ENCODE measurements around the gene EMC8.

EMC8 gene

DNA sequence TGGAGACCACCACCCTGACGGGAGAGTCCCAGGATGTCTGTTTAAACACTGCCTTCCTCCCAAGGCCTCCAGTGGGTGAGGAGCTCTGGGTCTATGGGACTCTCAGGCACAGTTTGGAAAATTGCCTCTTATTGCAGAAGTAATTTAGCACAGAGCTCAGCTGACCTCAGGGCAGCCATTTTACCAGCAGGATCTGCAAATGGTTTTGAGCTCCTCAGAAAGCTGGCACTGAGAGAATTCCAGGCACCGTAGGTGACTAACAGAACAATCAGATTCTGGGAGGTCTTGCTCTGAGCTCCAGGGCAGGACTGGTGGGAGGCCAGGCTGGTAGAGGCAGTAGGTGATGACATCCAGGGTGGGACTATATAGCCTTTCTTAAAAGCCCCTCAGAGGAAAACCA is 31.1 kb downstream of the EMC8 start:
- Histone ChIP-seq H3K27ac (ENCODE audit: extremely low read depth, low read depth, low read length) (no peak overlapping the region), H3K36me3 (ENCODE audit: control insufficient read depth in 2 of 2, insufficient read depth in 1 of 2, low read length in 2 of 2) (no peaks in the 10 kb centered on the region), H3K4me1 (ENCODE audit: control insufficient read depth, insufficient read depth, low read length) (no peaks in the 10 kb centered on the region), H3K9me3 (ENCODE audit: control insufficient read depth, insufficient read depth, low read depth, low read length) (no peaks in the 10 kb centered on the region), H3K4me3 (ENCODE audit: low read depth, low read length) (no peak overlapping the region)
- TF ChIP-seq SP7 (tag by site-specific recombination; IDR thresholded peaks at IDR 0.05): no peak
- ChIA-PET CTCF (interaction anchor here (0.6 to 0.7 kb wide), 3 partner anchors 21 to 994 kb away, joined by 3 to 5 read pairs (median 3); no protein-coding TSS in a partner anchor), POLR2A (interaction anchor here (0.8 kb wide), 1 partner anchor 30 kb away, joined by 3 read pairs; no protein-coding TSS in a partner anchor)

DNA sequence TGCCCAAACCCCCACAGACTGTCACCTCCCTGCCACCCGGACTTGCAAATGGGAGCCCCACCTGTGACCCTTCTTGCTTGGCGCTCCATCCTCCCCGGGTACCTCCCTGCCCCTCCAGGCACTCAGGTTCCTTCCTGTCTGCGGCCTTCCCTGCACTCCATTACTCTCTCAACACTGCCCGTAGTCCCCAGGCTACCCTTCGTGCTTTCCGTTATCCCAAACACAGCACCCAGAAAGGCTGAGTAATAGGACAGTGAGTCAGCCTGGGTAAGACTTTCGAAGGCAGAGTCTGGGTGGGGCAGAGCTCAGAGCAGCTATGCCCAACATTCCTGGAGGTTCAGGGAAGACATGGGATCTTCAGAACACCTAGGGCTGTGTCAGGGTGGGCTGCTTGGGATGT is 31.8 kb downstream of the EMC8 start:
- CTCF ChIA-PET: interaction anchor here (0.7 kb wide), 2 partner anchors 488 to 994 kb away, joined by 3 read pairs; no protein-coding TSS in a partner anchor
- no peaks in the 10 kb centered on the region for H3K36me3 ChIP-seq (ENCODE audit: control insufficient read depth in 2 of 2, insufficient read depth in 1 of 2, low read length in 2 of 2)
- no peaks in the 10 kb centered on the region for H3K4me1 ChIP-seq (ENCODE audit: control insufficient read depth, insufficient read depth, low read length)
- no peaks in the 10 kb centered on the region for H3K9me3 ChIP-seq (ENCODE audit: control insufficient read depth, insufficient read depth, low read depth, low read length)
- peak; percentile 75 for TF ChIP-seq ZNF600 (tag by site-specific recombination; IDR thresholded peaks at IDR 0.05)
- TF ChIP-seq ZBTB17 (tag by site-specific recombination; IDR thresholded peaks at IDR 0.05): 0 out of 2 replicates have a peak, but pooled peaks have one; percentile 26
- TF ChIP-seq ZNF133 (tag by site-specific recombination; IDR thresholded peaks at IDR 0.05): no peak
- 0 out of 2 replicates have a peak, but pooled peaks have one; percentile 21 for TF ChIP-seq SP7 (tag by site-specific recombination; IDR thresholded peaks at IDR 0.05)
- H3K27ac ChIP-seq (ENCODE audit: extremely low read depth, low read depth, low read length): no peak overlapping the region
- POLR2A ChIA-PET: interaction anchor here (0.8 kb wide), 1 partner anchor 31 kb away, joined by 3 read pairs; no protein-coding TSS in a partner anchor
- no peak overlapping the region for H3K4me3 ChIP-seq (ENCODE audit: low read depth, low read length)

DNA sequence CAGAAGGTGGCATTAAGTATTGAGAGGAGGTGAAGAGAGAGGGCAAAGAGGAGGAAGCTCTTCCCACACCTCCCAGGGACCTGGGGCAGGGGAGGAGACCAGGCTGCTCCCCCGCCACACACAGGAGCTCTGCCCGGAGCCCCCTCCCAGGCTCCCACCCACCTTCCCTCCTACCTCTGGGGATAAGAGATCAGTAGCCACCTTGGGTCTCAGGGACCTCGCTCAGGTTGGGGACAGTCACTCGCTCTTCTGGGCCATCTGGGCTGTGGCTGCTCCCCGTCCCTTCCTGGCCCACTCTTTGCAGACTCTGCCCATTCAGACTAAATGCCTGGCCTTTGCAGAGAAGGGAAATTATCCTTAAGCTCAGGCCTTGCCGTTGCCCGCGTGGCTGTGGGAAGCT is 33.6 kb downstream of the EMC8 start:
- no peaks in the 10 kb centered on the region for H3K4me1 ChIP-seq (ENCODE audit: control insufficient read depth, insufficient read depth, low read length)
- CTCF ChIA-PET: interaction anchor here (0.6 kb wide), 1 partner anchor 34 kb away, joined by 4 read pairs; no protein-coding TSS in a partner anchor
- TF ChIP-seq HOXC10 (CRISPR knock-in tag; IDR thresholded peaks at IDR 0.05): no peak
- no peak for TF ChIP-seq IKZF3 (tag by site-specific recombination; IDR thresholded peaks at IDR 0.05)
- no peak for TF ChIP-seq ZNF140 (tag by site-specific recombination; IDR thresholded peaks at IDR 0.05)
- TF ChIP-seq, protein P1, sequence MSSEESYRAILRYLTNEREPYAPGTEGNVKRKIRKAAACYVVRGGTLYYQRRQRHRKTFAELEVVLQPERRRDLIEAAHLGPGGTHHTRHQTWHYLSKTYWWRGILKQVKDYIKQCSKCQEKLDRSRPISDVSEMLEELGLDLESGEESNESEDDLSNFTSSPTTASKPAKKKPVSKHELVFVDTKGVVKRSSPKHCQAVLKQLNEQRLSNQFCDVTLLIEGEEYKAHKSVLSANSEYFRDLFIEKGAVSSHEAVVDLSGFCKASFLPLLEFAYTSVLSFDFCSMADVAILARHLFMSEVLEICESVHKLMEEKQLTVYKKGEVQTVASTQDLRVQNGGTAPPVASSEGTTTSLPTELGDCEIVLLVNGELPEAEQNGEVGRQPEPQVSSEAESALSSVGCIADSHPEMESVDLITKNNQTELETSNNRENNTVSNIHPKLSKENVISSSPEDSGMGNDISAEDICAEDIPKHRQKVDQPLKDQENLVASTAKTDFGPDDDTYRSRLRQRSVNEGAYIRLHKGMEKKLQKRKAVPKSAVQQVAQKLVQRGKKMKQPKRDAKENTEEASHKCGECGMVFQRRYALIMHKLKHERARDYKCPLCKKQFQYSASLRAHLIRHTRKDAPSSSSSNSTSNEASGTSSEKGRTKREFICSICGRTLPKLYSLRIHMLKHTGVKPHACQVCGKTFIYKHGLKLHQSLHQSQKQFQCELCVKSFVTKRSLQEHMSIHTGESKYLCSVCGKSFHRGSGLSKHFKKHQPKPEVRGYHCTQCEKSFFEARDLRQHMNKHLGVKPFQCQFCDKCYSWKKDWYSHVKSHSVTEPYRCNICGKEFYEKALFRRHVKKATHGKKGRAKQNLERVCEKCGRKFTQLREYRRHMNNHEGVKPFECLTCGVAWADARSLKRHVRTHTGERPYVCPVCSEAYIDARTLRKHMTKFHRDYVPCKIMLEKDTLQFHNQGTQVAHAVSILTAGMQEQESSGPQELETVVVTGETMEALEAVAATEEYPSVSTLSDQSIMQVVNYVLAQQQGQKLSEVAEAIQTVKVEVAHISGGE (tag by site-specific recombination; conservative IDR thresholded peaks at IDR 0.05; ENCODE audit: low read depth): no peak
- TF ChIP-seq EGR2 (tag by site-specific recombination; IDR thresholded peaks at IDR 0.05; ENCODE audit: low read depth): peak; percentile 58; the same call in 1 of the 2 replicates
- peak; percentile 51 for TF ChIP-seq ZFHX2 (tag by site-specific recombination; conservative IDR thresholded peaks at IDR 0.05)
- POLR2A ChIA-PET: no interaction called here
- H3K36me3 ChIP-seq (ENCODE audit: control insufficient read depth in 2 of 2, insufficient read depth in 1 of 2, low read length in 2 of 2): no peaks in the 10 kb centered on the region
- no peak overlapping the region for H3K27ac ChIP-seq (ENCODE audit: extremely low read depth, low read depth, low read length)
- no peak overlapping the region for H3K4me3 ChIP-seq (ENCODE audit: low read depth, low read length)
- H3K9me3 ChIP-seq (ENCODE audit: control insufficient read depth, insufficient read depth, low read depth, low read length): no peaks in the 10 kb centered on the region

DNA sequence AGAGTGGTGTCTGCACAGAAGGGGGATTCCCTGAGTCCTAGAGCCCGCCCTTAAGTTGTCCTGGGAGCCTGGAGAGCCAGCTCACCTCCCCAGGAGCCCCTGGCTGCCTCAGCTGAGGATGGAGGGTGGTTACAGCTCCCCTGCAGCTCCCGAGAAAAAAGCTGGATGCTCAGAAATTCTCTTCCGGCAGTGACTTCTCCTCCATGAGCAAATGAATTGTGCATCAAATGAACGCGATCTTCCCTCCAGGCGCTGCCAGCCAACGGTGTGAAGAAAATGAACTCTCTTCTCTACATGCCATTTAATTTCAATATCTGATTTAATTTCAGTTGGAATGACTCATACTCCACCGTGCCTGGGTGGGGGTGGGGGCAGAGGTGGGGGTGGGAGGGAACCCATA is 34.1 kb downstream of the EMC8 start:
- H3K36me3 ChIP-seq (ENCODE audit: control insufficient read depth in 2 of 2, insufficient read depth in 1 of 2, low read length in 2 of 2): no peaks in the 10 kb centered on the region
- POLR2A ChIA-PET: no interaction called here
- CTCF ChIA-PET: no interaction called here

More for the DNA sequence above, 34.1 kb downstream of the EMC8 start:
- H3K9me3 ChIP-seq (ENCODE audit: control insufficient read depth, insufficient read depth, low read depth, low read length): no peaks in the 10 kb centered on the region
- TF ChIP-seq, protein P2, sequence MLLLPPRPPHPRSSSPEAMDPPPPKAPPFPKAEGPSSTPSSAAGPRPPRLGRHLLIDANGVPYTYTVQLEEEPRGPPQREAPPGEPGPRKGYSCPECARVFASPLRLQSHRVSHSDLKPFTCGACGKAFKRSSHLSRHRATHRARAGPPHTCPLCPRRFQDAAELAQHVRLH (tag by site-specific recombination; IDR thresholded peaks at IDR 0.05): no peak
- TF ChIP-seq ZNF664 (tag by site-specific recombination; IDR thresholded peaks at IDR 0.05) (peak; percentile 37; the same call in 1 of the 2 replicates), GLIS1 (tag by site-specific recombination; IDR thresholded peaks at IDR 0.05) (peak; percentile 44)
- H3K4me1 ChIP-seq (ENCODE audit: control insufficient read depth, insufficient read depth, low read length): no peaks in the 10 kb centered on the region
- no peak overlapping the region for H3K27ac ChIP-seq (ENCODE audit: extremely low read depth, low read depth, low read length)
- no peak overlapping the region for H3K4me3 ChIP-seq (ENCODE audit: low read depth, low read length)

Data from HEK293 (cell line).